ENCODE results near the gene NLRC5. TPM values are rescaled to one million over a fixed set of nuclear protein-coding genes. Genes with fewer than 3 reads are reported as not detected.

The NLRC5 gene
- total RNA-seq, 1 donor from 2014 or later, result 44.9 TPM

DNA sequence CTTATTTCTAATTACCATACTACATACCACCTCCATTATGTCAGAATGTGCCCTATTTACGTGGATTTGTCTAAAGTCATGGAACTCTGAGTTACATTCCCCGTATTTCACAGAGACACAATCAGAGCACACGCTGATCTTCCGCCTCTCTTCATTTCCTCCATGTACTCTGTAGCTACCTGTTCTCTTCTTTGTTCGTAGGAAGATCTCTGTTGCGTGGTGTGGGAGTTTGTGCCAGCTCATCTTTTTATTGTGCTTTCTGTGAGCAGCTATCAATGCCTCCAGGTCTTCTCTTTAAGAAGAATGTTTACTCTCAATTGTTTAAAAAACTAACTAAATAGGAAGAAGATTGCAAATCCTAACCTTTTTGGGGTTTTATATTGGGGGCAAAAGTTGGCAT is 26.9 kb downstream of the NLRC5 start:
- TF ChIP-seq, protein P1, sequence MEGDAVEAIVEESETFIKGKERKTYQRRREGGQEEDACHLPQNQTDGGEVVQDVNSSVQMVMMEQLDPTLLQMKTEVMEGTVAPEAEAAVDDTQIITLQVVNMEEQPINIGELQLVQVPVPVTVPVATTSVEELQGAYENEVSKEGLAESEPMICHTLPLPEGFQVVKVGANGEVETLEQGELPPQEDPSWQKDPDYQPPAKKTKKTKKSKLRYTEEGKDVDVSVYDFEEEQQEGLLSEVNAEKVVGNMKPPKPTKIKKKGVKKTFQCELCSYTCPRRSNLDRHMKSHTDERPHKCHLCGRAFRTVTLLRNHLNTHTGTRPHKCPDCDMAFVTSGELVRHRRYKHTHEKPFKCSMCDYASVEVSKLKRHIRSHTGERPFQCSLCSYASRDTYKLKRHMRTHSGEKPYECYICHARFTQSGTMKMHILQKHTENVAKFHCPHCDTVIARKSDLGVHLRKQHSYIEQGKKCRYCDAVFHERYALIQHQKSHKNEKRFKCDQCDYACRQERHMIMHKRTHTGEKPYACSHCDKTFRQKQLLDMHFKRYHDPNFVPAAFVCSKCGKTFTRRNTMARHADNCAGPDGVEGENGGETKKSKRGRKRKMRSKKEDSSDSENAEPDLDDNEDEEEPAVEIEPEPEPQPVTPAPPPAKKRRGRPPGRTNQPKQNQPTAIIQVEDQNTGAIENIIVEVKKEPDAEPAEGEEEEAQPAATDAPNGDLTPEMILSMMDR (IDR thresholded peaks at IDR 0.05), result no peak
- intact Hi-C loops (cut with DNase I), result no loop called here

DNA sequence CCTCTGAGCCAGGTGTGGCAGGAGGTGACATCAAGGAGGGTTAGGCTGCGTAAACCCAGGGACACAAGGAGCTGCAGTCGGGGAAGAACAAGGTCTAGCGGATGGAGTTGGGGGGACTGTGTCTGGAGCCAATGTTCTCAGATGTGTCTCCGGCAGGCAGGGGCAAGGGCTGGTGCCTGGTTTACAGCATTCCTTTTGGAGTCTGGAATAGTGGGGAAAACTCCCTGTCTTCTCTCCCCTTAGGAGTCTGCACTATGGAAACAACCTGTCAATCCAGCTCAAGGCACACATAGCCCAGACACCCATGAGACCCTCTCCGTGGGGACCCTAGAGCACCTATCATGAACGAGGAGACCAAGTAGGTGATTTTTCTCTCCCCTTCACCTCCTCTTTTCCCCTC is 27.5 kb downstream of the NLRC5 start:
- Histone ChIP-seq H3K4me1 (peaks cover 14% of the 10 kb centered on the region), H3K36me3 (peaks cover 29% of the 10 kb centered on the region), H3K4me3 (no peak overlapping the region), H3K27ac (no peak overlapping the region), H3K27me3 (no peaks in the 10 kb centered on the region), H3K9me3 (no peaks in the 10 kb centered on the region)
- intact Hi-C loops (cut with DNase I), result no loop called here
- ATAC-seq (no peak), DNase-seq (no peak)
- TF ChIP-seq, protein P1 (IDR thresholded peaks at IDR 0.05), result no peak

More for the DNA sequence above, 26.9 kb downstream of the NLRC5 start:
- Histone ChIP-seq H3K36me3 (peaks cover 24% of the 10 kb centered on the region), H3K4me3 (no peak overlapping the region), H3K4me1 (peaks cover 14% of the 10 kb centered on the region), H3K9me3 (no peaks in the 10 kb centered on the region), H3K27ac (no peak overlapping the region), H3K27me3 (no peaks in the 10 kb centered on the region)
- ATAC-seq, result no peak
- no peak for DNase-seq

DNA sequence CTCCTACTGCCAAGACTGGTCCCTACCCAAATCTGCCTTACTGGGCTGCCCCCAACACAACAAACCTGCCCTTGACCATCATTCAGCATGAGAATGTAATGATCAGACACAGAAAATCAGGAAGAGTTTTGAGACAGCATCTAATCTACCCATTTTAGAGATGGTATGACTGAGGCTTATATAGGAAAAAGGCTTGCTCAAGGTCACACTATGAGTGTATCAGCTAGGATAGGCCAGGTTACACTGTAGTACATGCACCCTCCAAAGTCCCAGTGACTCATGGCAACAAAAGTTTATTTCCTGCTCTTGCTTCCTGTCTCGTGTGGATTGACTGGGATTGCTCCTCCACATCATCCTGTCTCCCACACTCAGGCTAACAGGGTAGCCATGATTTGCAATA is 27.9 kb downstream of the NLRC5 start:
- peaks cover 32% of the 10 kb centered on the region for H3K36me3 ChIP-seq
- no peak overlapping the region for H3K27ac ChIP-seq
- DNase-seq (no peak), ATAC-seq (no peak)
- no peak overlapping the region for H3K4me3 ChIP-seq
- H3K27me3 ChIP-seq, result no peaks in the 10 kb centered on the region
- TF ChIP-seq, protein P1 (IDR thresholded peaks at IDR 0.05), result no peak
- intact Hi-C loops (cut with DNase I), result no loop called here
- peaks cover 14% of the 10 kb centered on the region for H3K4me1 ChIP-seq
- H3K9me3 ChIP-seq, result no peaks in the 10 kb centered on the region

DNA sequence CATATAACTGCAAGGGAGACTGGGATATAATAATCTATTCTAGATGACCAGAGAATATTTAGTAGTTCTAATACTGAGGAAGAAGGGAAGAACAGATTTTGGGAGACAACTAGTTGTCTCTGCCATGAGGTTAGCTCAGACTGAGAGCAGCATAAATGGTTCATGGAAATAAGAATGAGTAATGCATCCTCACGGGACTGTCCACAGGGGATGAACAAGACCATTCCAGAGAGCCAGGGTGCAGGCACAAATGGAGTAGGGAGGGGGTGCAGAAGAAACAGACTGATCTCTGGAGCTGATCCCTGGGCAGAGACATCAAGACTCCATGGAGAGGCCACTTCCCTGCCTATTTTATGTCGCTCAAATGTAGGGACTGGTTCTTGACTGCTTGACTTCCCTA is 30.4 kb downstream of the NLRC5 start:
- Histone ChIP-seq H3K27me3 (no peaks in the 10 kb centered on the region), H3K9me3 (no peaks in the 10 kb centered on the region), H3K4me3 (no peak overlapping the region), H3K4me1 (peaks cover 5% of the 10 kb centered on the region), H3K36me3 (peaks cover 32% of the 10 kb centered on the region), H3K27ac (no peak overlapping the region)
- no peak for DNase-seq
- ATAC-seq, result no peak
- intact Hi-C loops (cut with DNase I), result no loop called here
- TF ChIP-seq, protein P1 (IDR thresholded peaks at IDR 0.05), result no peak

DNA sequence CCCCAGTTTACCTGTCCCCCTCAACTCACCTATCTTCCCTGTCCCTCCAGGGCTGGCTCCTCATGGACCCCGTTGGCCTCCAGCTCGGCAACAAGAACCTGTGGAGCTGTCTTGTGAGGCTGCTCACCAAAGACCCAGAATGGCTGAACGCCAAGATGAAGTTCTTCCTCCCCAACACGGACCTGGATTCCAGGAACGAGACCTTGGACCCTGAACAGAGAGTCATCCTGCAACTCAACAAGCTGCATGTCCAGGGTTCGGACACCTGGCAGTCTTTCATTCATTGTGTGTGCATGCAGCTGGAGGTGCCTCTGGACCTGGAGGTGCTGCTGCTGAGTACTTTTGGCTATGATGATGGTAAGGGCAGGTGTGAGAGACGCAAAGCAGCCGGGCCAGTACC is 31.3 kb downstream of the NLRC5 start:
- no peaks in the 10 kb centered on the region for H3K27me3 ChIP-seq
- TF ChIP-seq, protein P1 (IDR thresholded peaks at IDR 0.05), result no peak
- no peaks in the 10 kb centered on the region for H3K4me1 ChIP-seq
- intact Hi-C loops (cut with DNase I), result no loop called here
- no peak overlapping the region for H3K4me3 ChIP-seq
- no peak for ATAC-seq
- no peaks in the 10 kb centered on the region for H3K9me3 ChIP-seq
- no peak overlapping the region for H3K27ac ChIP-seq
- no peak for DNase-seq
- H3K36me3 ChIP-seq, result peaks cover 32% of the 10 kb centered on the region

DNA sequence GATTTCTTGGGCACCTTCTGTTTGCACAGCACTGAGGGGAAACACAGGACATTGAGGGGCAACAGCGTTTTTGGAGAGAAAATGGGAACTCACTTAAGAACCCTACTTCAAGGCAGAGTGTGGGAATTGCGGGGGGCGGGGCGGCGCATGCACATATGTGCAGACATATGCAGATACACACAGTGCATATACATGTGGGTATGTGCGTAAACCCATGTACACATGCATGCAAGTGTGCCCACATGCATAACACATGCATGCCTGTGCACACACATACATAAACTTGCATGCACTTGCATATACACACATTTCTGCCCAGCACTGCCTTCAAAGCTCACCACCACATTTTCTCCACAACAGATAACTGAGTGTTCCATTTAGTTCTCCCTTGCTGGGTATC is 32.4 kb downstream of the NLRC5 start:
- Histone ChIP-seq H3K9me3 (no peaks in the 10 kb centered on the region), H3K27me3 (no peaks in the 10 kb centered on the region), H3K4me3 (no peak overlapping the region), H3K4me1 (no peaks in the 10 kb centered on the region), H3K27ac (no peak overlapping the region), H3K36me3 (peaks cover 32% of the 10 kb centered on the region)
- intact Hi-C loops (cut with DNase I), result no loop called here
- DNase-seq (no peak), ATAC-seq (no peak)
- TF ChIP-seq, protein P1 (IDR thresholded peaks at IDR 0.05), result no peak
